AG08395 (cell line): Measurements from ENCODE around the gene FAM153A.
"Not testable (repeated sequence)": the region's sequence is repeated elsewhere in the genome, so short reads cannot be mapped to it uniquely, and the experiment has no call there.

Experiments used
- DNase-seq: peaks from one replicate; pipeline ENCODE4 v3.0.0; 2012; ENCODE audit warnings: mixed read lengths, low spot score

Gene FAM153A

GRCh38 chr5:177782792-177783633 lies at the start of gene FAM153A:
FAM153A (minus strand) TSS chr5:177782899.
- not testable (repeated sequence) for DNase-seq

GRCh38 chr5:177832287-177832686 lies 49.6 kb upstream of the FAM153A start:
- DNase-seq: not testable (repeated sequence)

- not testable (repeated sequence) for DNase-seq
Observed at GRCh38 chr5:177826073-177826472, 43.4 kb upstream of the FAM153A start.

GRCh38 chr5:177824776-177825175 lies 42.1 kb upstream of the FAM153A start:
- DNase-seq: not testable (repeated sequence)

- not testable (repeated sequence) for DNase-seq
Observed at GRCh38 chr5:177822489-177822888, 39.8 kb upstream of the FAM153A start.

- DNase-seq: not testable (repeated sequence)
Observed at GRCh38 chr5:177819664-177820063, 37.0 kb upstream of the FAM153A start.

GRCh38 chr5:177812814-177813425 lies 30.2 kb upstream of the FAM153A start:
- not testable (repeated sequence) for DNase-seq

- DNase-seq: not testable (repeated sequence)
Observed at GRCh38 chr5:177812160-177812743, 29.6 kb upstream of the FAM153A start.

GRCh38 chr5:177809209-177809913 lies 26.7 kb upstream of the FAM153A start:
- not testable (repeated sequence) for DNase-seq

- not testable (repeated sequence) for DNase-seq
Observed at GRCh38 chr5:177808420-177808819, 25.7 kb upstream of the FAM153A start.

GRCh38 chr5:177807265-177807664 lies 24.6 kb upstream of the FAM153A start:
- not testable (repeated sequence) for DNase-seq

- DNase-seq: not testable (repeated sequence)
Observed at GRCh38 chr5:177801427-177801826, 18.7 kb upstream of the FAM153A start.

GRCh38 chr5:177798237-177798840 lies 15.6 kb upstream of the FAM153A start:
- not testable (repeated sequence) for DNase-seq

GRCh38 chr5:177793272-177793671 lies 10.6 kb upstream of the FAM153A start:
- DNase-seq: not testable (repeated sequence)

- DNase-seq: not testable (repeated sequence)
Observed at GRCh38 chr5:177791649-177792048, 8.9 kb upstream of the FAM153A start.

- not testable (repeated sequence) for DNase-seq
Observed at GRCh38 chr5:177782169-177782568, 530 bp downstream of the FAM153A start.

GRCh38 chr5:177771206-177771605 lies 11.5 kb downstream of the FAM153A start:
- DNase-seq: not testable (repeated sequence)

- not testable (repeated sequence) for DNase-seq
Observed at GRCh38 chr5:177770646-177771045, 12.1 kb downstream of the FAM153A start.

- not testable (repeated sequence) for DNase-seq
Observed at GRCh38 chr5:177763737-177764508, 18.8 kb downstream of the FAM153A start.

- DNase-seq: not testable (repeated sequence)
Observed at GRCh38 chr5:177760954-177761353, 21.7 kb downstream of the FAM153A start.

- not testable (repeated sequence) for DNase-seq
Observed at GRCh38 chr5:177747354-177747753, 35.3 kb downstream of the FAM153A start.
